Endodermal cell (in vitro differentiated cells): ENCODE results near the gene CBFA2T3. TPM values are rescaled to one million over a fixed set of nuclear protein-coding genes. Genes with fewer than 3 reads are reported as not detected.
A peak's percentile ranks its signal among the peaks of the same experiment; 100 is the strongest.

Experiments
- DNase-seq: peaks from one replicate; pipeline ENCODE4 v3.0.0-alpha.2; 2017
- H3K27ac ChIP-seq: 2 replicates; pipeline ENCODE4 v1.5.1; 2013; ENCODE audit warnings: mild to moderate bottlenecking, low read depth, low read length, moderate library complexity
- H3K27me3 ChIP-seq: 2 replicates; pipeline ENCODE4 v1.6.1; 2013; ENCODE audit warnings: mild to moderate bottlenecking, low read length, moderate library complexity; ENCODE audit not compliant: insufficient read depth, control insufficient read depth, poor library complexity, severe bottlenecking
- H3K36me3 ChIP-seq: 2 replicates; pipeline ENCODE4 v1.7.0; 2013; ENCODE audit warnings: mild to moderate bottlenecking, low read length, moderate library complexity; ENCODE audit not compliant: control insufficient read depth, insufficient read depth
- H3K4me1 ChIP-seq: one replicate; pipeline ENCODE4 v1.7.0; 2013; ENCODE audit warnings: low read length; ENCODE audit not compliant: control insufficient read depth, insufficient read depth
- H3K4me3 ChIP-seq: 2 replicates; pipeline ENCODE4 v1.5.1; 2013; ENCODE audit warnings: mild to moderate bottlenecking, low read length, moderate library complexity
- H3K9ac ChIP-seq: 2 replicates; pipeline ENCODE4 v1.6.1; 2013; ENCODE audit warnings: mild to moderate bottlenecking, low read length, moderate library complexity; ENCODE audit not compliant: poor library complexity, severe bottlenecking; ENCODE audit errors: extremely low read depth
- H3K9me3 ChIP-seq: 2 replicates; pipeline ENCODE4 v1.6.1; 2013; ENCODE audit warnings: mild to moderate bottlenecking, low read length, moderate library complexity; ENCODE audit not compliant: control insufficient read depth
- H3K27ac Mint-ChIP-seq: 2 replicates; pipeline ENCODE4 v1.8.0; 2020; ENCODE audit warnings: mixed read lengths
- H3K27me3 Mint-ChIP-seq: 2 replicates; pipeline ENCODE4 v1.8.0; 2021; ENCODE audit warnings: mild to moderate bottlenecking, mixed read lengths; ENCODE audit not compliant: insufficient read depth
- H3K36me3 Mint-ChIP-seq: 2 replicates; pipeline ENCODE4 v1.8.0; 2020; ENCODE audit warnings: low read depth, mixed read lengths
- H3K4me1 Mint-ChIP-seq: 2 replicates; pipeline ENCODE4 v1.8.0; 2020; ENCODE audit warnings: mixed read lengths
- H3K4me3 Mint-ChIP-seq: 2 replicates; pipeline ENCODE4 v1.8.0; 2020; ENCODE audit warnings: mild to moderate bottlenecking, moderate library complexity, mixed read lengths
- H3K9me3 Mint-ChIP-seq: 2 replicates; pipeline ENCODE4 v1.8.0; 2020; ENCODE audit warnings: mild to moderate bottlenecking, mixed read lengths
- CTCF ChIP-seq: fragments of 200-600 bp; sonication (generic); conservative IDR thresholded peaks from 2 replicates; pipeline ENCODE4 v1.5.0; 2021; ENCODE audit warnings: antibody characterized with exemption, mild to moderate bottlenecking
- WGBS, 2 experiments: methylation state at CpG; one replicate each; pipeline versions ENCODE4 v1.1.5 to v1.1.7; 2013; ENCODE audit warnings: missing lambda C conversion rate in 2 of 2, mixed read lengths in 1 of 2; ENCODE audit not compliant: insufficient coverage in 1 of 2, insufficient read length in 1 of 2; 5-methylcytosine and 5-hydroxymethylcytosine counted together
- total RNA-seq, 2 donors: library from RNA; stranded (reverse); fragmentation: NEBNext Ultra II Directional in 1 of 2; extraction: Animal tissue kit (Norgen Biotek cat#: 25700) in 1 of 2; gene quantifications; 2 replicates in 1 of 2; 3 replicates in 1 of 2; pipeline ENCODE4 v1.2.1, GENCODE V29; 2021

CBFA2T3 gene
- total RNA-seq, 2 donors from 2014 or later, result 1.0 to 3.1 TPM

GRCh38 chr16:88902744-88903143 lies 74.3 kb downstream of the CBFA2T3 start:
- H3K9me3 ChIP-seq, result no peaks in the 10 kb centered on the region
- H3K27me3 Mint-ChIP-seq, result no peaks in the 10 kb centered on the region
- no peak overlapping the region for H3K27ac Mint-ChIP-seq
- WGBS, 2 experiments, result 91 to 92% methylated on average over 14 to 16 of the region's 16 CpGs
- no peaks in the 10 kb centered on the region for H3K4me1 Mint-ChIP-seq
- no peak overlapping the region for H3K4me3 ChIP-seq
- H3K9me3 Mint-ChIP-seq, result no peaks in the 10 kb centered on the region
- no peak overlapping the region for H3K9ac ChIP-seq
- H3K4me1 ChIP-seq, result no peaks in the 10 kb centered on the region
- no peaks in the 10 kb centered on the region for H3K36me3 Mint-ChIP-seq
- no peak for DNase-seq
- TF ChIP-seq CTCF, result no peak
- no peaks in the 10 kb centered on the region for H3K27me3 ChIP-seq
- H3K4me3 Mint-ChIP-seq, result no peak overlapping the region
- H3K27ac ChIP-seq, result no peak overlapping the region
- H3K36me3 ChIP-seq, result no peaks in the 10 kb centered on the region

GRCh38 chr16:88901718-88902337 lies 75.2 kb downstream of the CBFA2T3 start:
- H3K4me3 ChIP-seq, result no peak overlapping the region
- WGBS, 2 experiments, result 70 to 82% methylated on average over 9 to 26 of the region's 26 CpGs
- H3K27ac ChIP-seq, result no peak overlapping the region
- H3K27ac Mint-ChIP-seq, result peak overlapping the region; percentile 48
- no peak overlapping the region for H3K9ac ChIP-seq
- no peaks in the 10 kb centered on the region for H3K4me1 Mint-ChIP-seq
- peak; percentile 25 for TF ChIP-seq CTCF
- H3K4me3 Mint-ChIP-seq, result no peak overlapping the region
- DNase-seq, result peak; percentile 79
- no peaks in the 10 kb centered on the region for H3K36me3 Mint-ChIP-seq
- no peaks in the 10 kb centered on the region for H3K36me3 ChIP-seq
- no peaks in the 10 kb centered on the region for H3K9me3 ChIP-seq
- no peaks in the 10 kb centered on the region for H3K9me3 Mint-ChIP-seq
- H3K27me3 Mint-ChIP-seq, result no peaks in the 10 kb centered on the region
- no peaks in the 10 kb centered on the region for H3K27me3 ChIP-seq
- no peaks in the 10 kb centered on the region for H3K4me1 ChIP-seq

GRCh38 chr16:88900662-88901052 lies 76.3 kb downstream of the CBFA2T3 start:
- Mint-ChIP-seq H3K9me3 (no peaks in the 10 kb centered on the region), H3K4me1 (no peaks in the 10 kb centered on the region), H3K36me3 (no peaks in the 10 kb centered on the region), H3K27ac (no peak overlapping the region), H3K27me3 (no peaks in the 10 kb centered on the region), H3K4me3 (no peak overlapping the region)
- no peak for TF ChIP-seq CTCF
- Histone ChIP-seq H3K27me3 (no peaks in the 10 kb centered on the region), H3K4me3 (no peak overlapping the region), H3K9ac (no peak overlapping the region), H3K9me3 (no peaks in the 10 kb centered on the region), H3K27ac (no peak overlapping the region), H3K4me1 (no peaks in the 10 kb centered on the region), H3K36me3 (no peaks in the 10 kb centered on the region)
- 87 to 92% methylated on average over 3 to 12 of the region's 12 CpGs for WGBS, 2 experiments
- DNase-seq, result no peak
